WTC11 (cell line): ENCODE measurements around the gene SKAP1. TPM values are rescaled to one million over a fixed set of nuclear protein-coding genes. Genes with fewer than 3 reads are reported as not detected.

Experiments
- ATAC-seq: fragments of 200-7000 bp; cut with Tn5 transposase; 2 replicates; pipeline ENCODE4 v1.10.0; 2021; ENCODE audit warnings: mild to moderate bottlenecking, moderate library complexity
- CTCF ChIA-PET: fragments of 300-600 bp; sonication (Branson Sonifier 250); formaldehyde crosslinking; loops from one replicate; lab custom pipeline; 2021; ENCODE audit warnings: antibody characterized with exemption; lab: Charles Lee
- POLR2A ChIA-PET: fragments of 350-600 bp; sonication (Branson Sonifier 250); formaldehyde crosslinking; loops from one replicate; lab custom pipeline; 2021; ENCODE audit warnings: antibody characterized with exemption; lab: Charles Lee
- DNase-seq: peaks from one replicate; pipeline ENCODE4 v3.0.0; 2021; ENCODE audit warnings: low spot score
- H3K27ac Mint-ChIP-seq: 2 replicates; pipeline ENCODE4 v1.8.0; 2021; ENCODE audit warnings: mixed read lengths
- H3K27me3 Mint-ChIP-seq: 2 replicates; pipeline ENCODE4 v1.8.0; 2021; ENCODE audit warnings: low read depth, mild to moderate bottlenecking, moderate library complexity, mixed read lengths
- H3K36me3 Mint-ChIP-seq: 2 replicates; pipeline ENCODE4 v1.8.0; 2021; ENCODE audit warnings: mixed read lengths
- H3K4me1 Mint-ChIP-seq: 2 replicates; pipeline ENCODE4 v1.8.0; 2022; ENCODE audit warnings: mixed read lengths
- H3K4me3 Mint-ChIP-seq: 2 replicates; pipeline ENCODE4 v1.8.0; 2021; ENCODE audit warnings: mild to moderate bottlenecking, moderate library complexity, mixed read lengths
- H3K9me3 Mint-ChIP-seq: 2 replicates; pipeline ENCODE4 v1.8.0; 2021; ENCODE audit warnings: mixed read lengths
- CBFB ChIP-seq: sonication (generic); formaldehyde crosslinking; IDR thresholded peaks from 2 replicates; pipeline ENCODE4 v1.8.1; 2022; ENCODE audit warnings: mild to moderate bottlenecking, low read depth, missing genetic modification reagents
- CREM ChIP-seq: sonication (generic); formaldehyde crosslinking; IDR thresholded peaks from 2 replicates; pipeline ENCODE4 v1.8.1; 2022; ENCODE audit warnings: mild to moderate bottlenecking, missing genetic modification reagents, moderate library complexity
- ELF4 ChIP-seq: sonication (generic); formaldehyde crosslinking; IDR thresholded peaks from 2 replicates; pipeline ENCODE4 v1.8.1; 2022; ENCODE audit warnings: low read depth, mild to moderate bottlenecking, moderate library complexity, missing genetic modification reagents
- ETV6 ChIP-seq: sonication (generic); formaldehyde crosslinking; IDR thresholded peaks from 2 replicates; pipeline ENCODE4 v1.8.1; 2022; ENCODE audit warnings: mild to moderate bottlenecking, missing genetic modification reagents
- FOXP1 ChIP-seq: sonication (generic); formaldehyde crosslinking; IDR thresholded peaks from 2 replicates; pipeline ENCODE4 v1.8.0; 2022; ENCODE audit warnings: missing genetic modification reagents, mild to moderate bottlenecking, moderate library complexity, borderline replicate concordance
- GTF2I ChIP-seq: fragments of 250-450 bp; sonication (Bioruptor Pico); conservative IDR thresholded peaks from 2 replicates; pipeline ENCODE4 v1.4.0; 2021; ENCODE audit warnings: mild to moderate bottlenecking
- JAZF1 ChIP-seq: fragments of 250-450 bp; sonication (Bioruptor Pico); IDR thresholded peaks from 2 replicates; pipeline ENCODE4 v1.9.0; 2021; ENCODE audit warnings: moderate library complexity, mild to moderate bottlenecking, inconsistent platforms
- MXD4 ChIP-seq: fragments of 250-450 bp; sonication (Bioruptor Pico); IDR thresholded peaks from 2 replicates; pipeline ENCODE4 v1.8.0; 2021; ENCODE audit warnings: mild to moderate bottlenecking, moderate library complexity, borderline replicate concordance
- NR2C2 ChIP-seq: sonication (generic); formaldehyde crosslinking; IDR thresholded peaks from 2 replicates; pipeline ENCODE4 v1.8.0; 2022; ENCODE audit warnings: mild to moderate bottlenecking, missing genetic modification reagents
- SOX15 ChIP-seq: fragments of 250-450 bp; sonication (Bioruptor Pico); IDR thresholded peaks from 2 replicates; pipeline ENCODE4 v1.9.0; 2021; ENCODE audit warnings: mild to moderate bottlenecking
- total RNA-seq: library from RNA; stranded (reverse); gene quantifications from 3 replicates; pipeline ENCODE4 v1.2.3, GENCODE V29; 2021
- TF ChIP-seq, protein P1 (sequence below): sonication (generic); formaldehyde crosslinking; IDR thresholded peaks from 2 replicates; pipeline ENCODE4 v1.8.1; 2022; ENCODE audit warnings: missing genetic modification reagents, borderline replicate concordance
- TF ChIP-seq, protein P2 (sequence below): sonication (generic); formaldehyde crosslinking; IDR thresholded peaks from 2 replicates; pipeline ENCODE4 v1.8.1; 2023; ENCODE audit warnings: mild to moderate bottlenecking, missing genetic modification reagents
- TF ChIP-seq, protein P3 (sequence below): fragments of 250-450 bp; sonication (Bioruptor Pico); IDR thresholded peaks from 2 replicates; pipeline ENCODE4 v1.8.0; 2021; ENCODE audit warnings: mild to moderate bottlenecking
- TF ChIP-seq, protein P4 (sequence below): sonication (generic); formaldehyde crosslinking; IDR thresholded peaks from 2 replicates; pipeline ENCODE4 v1.8.1; 2022; ENCODE audit warnings: mild to moderate bottlenecking, moderate library complexity, missing genetic modification reagents
- TF ChIP-seq, protein P5 (sequence below): sonication (generic); formaldehyde crosslinking; conservative IDR thresholded peaks from 2 replicates; pipeline ENCODE4 v1.8.1; 2023; ENCODE audit warnings: mild to moderate bottlenecking, low read depth, missing genetic modification reagents, moderate library complexity
- TF ChIP-seq, protein P6 (sequence below): fragments of 250-450 bp; sonication (Bioruptor Pico); conservative IDR thresholded peaks from 2 replicates; pipeline ENCODE4 v1.9.0; 2021; ENCODE audit warnings: mild to moderate bottlenecking
- TF ChIP-seq, protein P7 (sequence below): sonication (generic); formaldehyde crosslinking; conservative IDR thresholded peaks from 2 replicates; pipeline ENCODE4 v1.8.1; 2022; ENCODE audit warnings: mild to moderate bottlenecking, missing genetic modification reagents
- TF ChIP-seq, protein P8 (sequence below): sonication (generic); formaldehyde crosslinking; IDR thresholded peaks from 2 replicates; pipeline ENCODE4 v1.8.1; 2023; ENCODE audit warnings: mild to moderate bottlenecking, missing genetic modification reagents, moderate library complexity
- TF ChIP-seq, protein P9 (sequence below): sonication (generic); formaldehyde crosslinking; IDR thresholded peaks from 2 replicates; pipeline ENCODE4 v1.8.1; 2022; ENCODE audit warnings: mild to moderate bottlenecking, missing genetic modification reagents, moderate library complexity, borderline replicate concordance

The SKAP1 gene
- total RNA-seq, 1 experiment from 2014 or later, result not detected

DNA sequence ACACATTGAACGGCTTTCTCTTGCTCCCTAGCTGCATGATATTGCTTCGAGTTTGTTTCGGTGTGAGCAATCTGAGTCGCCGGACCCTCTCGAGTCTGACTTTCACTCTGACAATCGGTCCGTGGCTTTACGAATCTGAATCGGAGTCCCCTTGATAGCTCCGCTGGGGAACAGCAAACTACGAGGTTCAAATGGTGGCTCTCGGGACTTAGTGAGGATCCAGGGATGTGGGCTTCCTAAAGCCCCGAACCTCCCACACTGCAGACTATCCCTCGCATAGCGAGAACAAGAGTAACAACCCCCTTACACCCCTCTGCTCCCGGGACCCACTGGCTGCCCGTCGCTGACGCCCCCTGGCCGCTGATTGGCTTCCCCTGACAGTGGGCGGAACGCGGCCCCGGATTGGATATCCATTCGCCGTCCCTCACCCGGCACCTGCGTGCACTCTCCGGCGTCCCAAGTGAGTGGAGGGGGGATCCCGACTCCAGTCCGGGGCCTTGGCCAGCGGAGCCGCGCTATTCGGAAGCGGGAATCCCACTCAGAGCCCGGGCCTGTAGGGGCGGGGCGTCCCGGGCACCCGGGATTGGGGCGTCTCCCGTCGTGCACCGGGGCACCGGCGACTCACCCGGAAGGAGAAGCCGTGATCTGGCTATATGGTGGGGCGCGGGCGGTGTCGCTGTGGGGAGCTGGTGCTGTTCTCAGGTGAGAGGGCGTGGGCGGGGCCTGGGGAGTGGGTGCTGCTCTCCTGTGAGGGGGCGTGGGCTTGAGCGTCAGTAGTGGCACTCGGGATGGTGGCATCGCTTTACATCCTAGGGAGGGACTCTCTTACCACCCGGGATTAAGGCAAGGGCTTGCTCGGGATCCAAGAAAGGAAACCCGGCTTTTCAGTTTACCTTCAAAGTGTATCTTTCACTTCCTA lies 322.6 kb downstream of the SKAP1 start, which contains the start of gene SNX11 (continued):
- TF ChIP-seq, protein P1, sequence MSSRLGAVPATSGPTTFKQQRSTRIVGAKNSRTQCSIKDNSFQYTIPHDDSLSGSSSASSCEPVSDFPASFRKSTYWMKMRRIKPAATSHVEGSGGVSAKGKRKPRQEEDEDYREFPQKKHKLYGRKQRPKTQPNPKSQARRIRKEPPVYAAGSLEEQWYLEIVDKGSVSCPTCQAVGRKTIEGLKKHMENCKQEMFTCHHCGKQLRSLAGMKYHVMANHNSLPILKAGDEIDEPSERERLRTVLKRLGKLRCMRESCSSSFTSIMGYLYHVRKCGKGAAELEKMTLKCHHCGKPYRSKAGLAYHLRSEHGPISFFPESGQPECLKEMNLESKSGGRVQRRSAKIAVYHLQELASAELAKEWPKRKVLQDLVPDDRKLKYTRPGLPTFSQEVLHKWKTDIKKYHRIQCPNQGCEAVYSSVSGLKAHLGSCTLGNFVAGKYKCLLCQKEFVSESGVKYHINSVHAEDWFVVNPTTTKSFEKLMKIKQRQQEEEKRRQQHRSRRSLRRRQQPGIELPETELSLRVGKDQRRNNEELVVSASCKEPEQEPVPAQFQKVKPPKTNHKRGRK (CRISPR knock-in tag), result no peak
- peak; percentile 56; the same call in 1 of the 2 replicates for TF ChIP-seq FOXP1 (CRISPR knock-in tag)
- TF ChIP-seq CREM, result no peak
- TF ChIP-seq, protein P2, sequence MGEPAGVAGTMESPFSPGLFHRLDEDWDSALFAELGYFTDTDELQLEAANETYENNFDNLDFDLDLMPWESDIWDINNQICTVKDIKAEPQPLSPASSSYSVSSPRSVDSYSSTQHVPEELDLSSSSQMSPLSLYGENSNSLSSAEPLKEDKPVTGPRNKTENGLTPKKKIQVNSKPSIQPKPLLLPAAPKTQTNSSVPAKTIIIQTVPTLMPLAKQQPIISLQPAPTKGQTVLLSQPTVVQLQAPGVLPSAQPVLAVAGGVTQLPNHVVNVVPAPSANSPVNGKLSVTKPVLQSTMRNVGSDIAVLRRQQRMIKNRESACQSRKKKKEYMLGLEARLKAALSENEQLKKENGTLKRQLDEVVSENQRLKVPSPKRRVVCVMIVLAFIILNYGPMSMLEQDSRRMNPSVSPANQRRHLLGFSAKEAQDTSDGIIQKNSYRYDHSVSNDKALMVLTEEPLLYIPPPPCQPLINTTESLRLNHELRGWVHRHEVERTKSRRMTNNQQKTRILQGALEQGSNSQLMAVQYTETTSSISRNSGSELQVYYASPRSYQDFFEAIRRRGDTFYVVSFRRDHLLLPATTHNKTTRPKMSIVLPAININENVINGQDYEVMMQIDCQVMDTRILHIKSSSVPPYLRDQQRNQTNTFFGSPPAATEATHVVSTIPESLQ (CRISPR knock-in tag), result no peak
- TF ChIP-seq SOX15 (CRISPR knock-in tag), result no peak
- TF ChIP-seq, protein P3, sequence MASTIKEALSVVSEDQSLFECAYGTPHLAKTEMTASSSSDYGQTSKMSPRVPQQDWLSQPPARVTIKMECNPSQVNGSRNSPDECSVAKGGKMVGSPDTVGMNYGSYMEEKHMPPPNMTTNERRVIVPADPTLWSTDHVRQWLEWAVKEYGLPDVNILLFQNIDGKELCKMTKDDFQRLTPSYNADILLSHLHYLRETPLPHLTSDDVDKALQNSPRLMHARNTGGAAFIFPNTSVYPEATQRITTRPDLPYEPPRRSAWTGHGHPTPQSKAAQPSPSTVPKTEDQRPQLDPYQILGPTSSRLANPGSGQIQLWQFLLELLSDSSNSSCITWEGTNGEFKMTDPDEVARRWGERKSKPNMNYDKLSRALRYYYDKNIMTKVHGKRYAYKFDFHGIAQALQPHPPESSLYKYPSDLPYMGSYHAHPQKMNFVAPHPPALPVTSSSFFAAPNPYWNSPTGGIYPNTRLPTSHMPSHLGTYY (CRISPR knock-in tag), result no peak
- TF ChIP-seq, protein P4, sequence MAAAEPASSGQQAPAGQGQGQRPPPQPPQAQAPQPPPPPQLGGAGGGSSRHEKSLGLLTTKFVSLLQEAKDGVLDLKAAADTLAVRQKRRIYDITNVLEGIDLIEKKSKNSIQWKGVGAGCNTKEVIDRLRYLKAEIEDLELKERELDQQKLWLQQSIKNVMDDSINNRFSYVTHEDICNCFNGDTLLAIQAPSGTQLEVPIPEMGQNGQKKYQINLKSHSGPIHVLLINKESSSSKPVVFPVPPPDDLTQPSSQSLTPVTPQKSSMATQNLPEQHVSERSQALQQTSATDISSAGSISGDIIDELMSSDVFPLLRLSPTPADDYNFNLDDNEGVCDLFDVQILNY, result peak; percentile 71; the same call in 1 of the 2 replicates
- peak; percentile 78; the same call in 1 of the 2 replicates for TF ChIP-seq NR2C2 (CRISPR knock-in tag)
- TF ChIP-seq ETV6 (CRISPR knock-in tag), result peak; percentile 70; the same call in 1 of the 2 replicates

DNA sequence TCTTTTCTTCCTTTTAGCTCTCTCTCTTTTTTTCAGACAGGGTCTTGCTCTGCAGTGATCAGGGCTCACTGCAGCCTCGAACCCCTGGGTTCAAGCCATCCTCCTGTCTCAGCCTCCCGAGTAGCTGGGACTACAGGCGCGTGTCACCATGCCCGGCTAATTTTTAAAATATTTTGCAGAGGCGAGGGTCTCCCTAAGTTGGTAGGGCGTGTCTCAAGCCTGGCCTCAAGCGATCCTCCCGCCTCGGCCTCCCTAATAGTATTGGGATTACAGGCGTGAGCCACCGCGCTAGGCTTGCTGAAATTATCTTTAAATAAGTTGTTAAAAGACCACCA lies 323.2 kb downstream of the SKAP1 start:
- peaks cover 4% of the 10 kb centered on the region for H3K36me3 Mint-ChIP-seq
- ATAC-seq, result no peak
- no peak for DNase-seq
- H3K4me3 Mint-ChIP-seq, result peak overlapping the region; percentile 89
- POLR2A ChIA-PET, result interaction anchor here (0.7 to 3.1 kb wide), 3 partner anchors 27 to 58 kb away, joined by 3 to 20 read pairs (median 5); partner anchors contain the start of gene NFE2L1
- peaks cover 11% of the 10 kb centered on the region for H3K4me1 Mint-ChIP-seq
- CTCF ChIA-PET, result interaction anchor here (1.9 kb wide), 1 partner anchor 9 kb away, joined by 8 read pairs; no protein-coding TSS in a partner anchor
- H3K27me3 Mint-ChIP-seq, result peaks cover 8% of the 10 kb centered on the region; the same call in 1 of the 2 replicates
- no peak overlapping the region for H3K27ac Mint-ChIP-seq
- peaks cover 10% of the 10 kb centered on the region for H3K9me3 Mint-ChIP-seq
- TF ChIP-seq, protein P5, sequence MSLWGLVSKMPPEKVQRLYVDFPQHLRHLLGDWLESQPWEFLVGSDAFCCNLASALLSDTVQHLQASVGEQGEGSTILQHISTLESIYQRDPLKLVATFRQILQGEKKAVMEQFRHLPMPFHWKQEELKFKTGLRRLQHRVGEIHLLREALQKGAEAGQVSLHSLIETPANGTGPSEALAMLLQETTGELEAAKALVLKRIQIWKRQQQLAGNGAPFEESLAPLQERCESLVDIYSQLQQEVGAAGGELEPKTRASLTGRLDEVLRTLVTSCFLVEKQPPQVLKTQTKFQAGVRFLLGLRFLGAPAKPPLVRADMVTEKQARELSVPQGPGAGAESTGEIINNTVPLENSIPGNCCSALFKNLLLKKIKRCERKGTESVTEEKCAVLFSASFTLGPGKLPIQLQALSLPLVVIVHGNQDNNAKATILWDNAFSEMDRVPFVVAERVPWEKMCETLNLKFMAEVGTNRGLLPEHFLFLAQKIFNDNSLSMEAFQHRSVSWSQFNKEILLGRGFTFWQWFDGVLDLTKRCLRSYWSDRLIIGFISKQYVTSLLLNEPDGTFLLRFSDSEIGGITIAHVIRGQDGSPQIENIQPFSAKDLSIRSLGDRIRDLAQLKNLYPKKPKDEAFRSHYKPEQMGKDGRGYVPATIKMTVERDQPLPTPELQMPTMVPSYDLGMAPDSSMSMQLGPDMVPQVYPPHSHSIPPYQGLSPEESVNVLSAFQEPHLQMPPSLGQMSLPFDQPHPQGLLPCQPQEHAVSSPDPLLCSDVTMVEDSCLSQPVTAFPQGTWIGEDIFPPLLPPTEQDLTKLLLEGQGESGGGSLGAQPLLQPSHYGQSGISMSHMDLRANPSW (CRISPR knock-in tag), result no peak
- TF ChIP-seq, protein P6, sequence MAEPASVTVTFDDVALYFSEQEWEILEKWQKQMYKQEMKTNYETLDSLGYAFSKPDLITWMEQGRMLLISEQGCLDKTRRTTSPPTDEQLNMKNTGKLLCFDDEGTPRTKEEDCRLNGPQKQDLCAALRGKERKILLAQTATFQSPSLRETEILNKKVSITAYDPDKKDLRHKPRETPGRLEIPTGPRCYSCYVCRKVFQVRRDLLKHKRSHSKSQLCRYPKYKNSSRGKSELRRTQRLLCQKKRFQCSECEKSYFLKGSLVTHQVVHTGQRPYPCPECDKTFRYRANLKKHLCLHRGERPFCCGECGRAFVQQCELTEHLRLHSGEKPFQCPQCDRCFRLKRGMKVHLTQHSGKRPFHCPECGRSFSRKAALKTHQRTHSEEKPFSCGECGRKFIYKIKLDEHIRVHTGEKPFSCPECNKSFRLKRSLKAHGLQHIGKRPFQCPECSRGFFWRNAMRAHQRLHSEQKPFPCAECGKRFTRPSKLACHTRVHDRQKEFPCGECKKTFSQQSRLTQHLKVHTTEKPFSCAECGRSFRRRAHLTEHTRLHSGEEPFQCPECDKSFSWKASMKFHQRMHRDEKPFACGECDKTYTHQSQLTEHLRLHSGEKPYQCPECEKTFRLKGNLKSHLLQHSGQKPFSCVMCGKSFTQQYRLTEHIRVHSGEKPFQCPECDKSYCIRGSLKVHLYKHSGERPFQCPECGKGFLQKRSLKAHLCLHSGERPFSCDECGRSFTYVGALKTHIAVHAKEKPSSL, result no peak
- TF ChIP-seq CBFB (CRISPR knock-in tag) (no peak), ELF4 (no peak), GTF2I (CRISPR knock-in tag) (no peak), JAZF1 (CRISPR knock-in tag) (no peak), MXD4 (CRISPR knock-in tag) (no peak)
- TF ChIP-seq, protein P7, sequence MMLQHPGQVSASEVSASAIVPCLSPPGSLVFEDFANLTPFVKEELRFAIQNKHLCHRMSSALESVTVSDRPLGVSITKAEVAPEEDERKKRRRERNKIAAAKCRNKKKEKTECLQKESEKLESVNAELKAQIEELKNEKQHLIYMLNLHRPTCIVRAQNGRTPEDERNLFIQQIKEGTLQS, result no peak
- TF ChIP-seq, protein P8, sequence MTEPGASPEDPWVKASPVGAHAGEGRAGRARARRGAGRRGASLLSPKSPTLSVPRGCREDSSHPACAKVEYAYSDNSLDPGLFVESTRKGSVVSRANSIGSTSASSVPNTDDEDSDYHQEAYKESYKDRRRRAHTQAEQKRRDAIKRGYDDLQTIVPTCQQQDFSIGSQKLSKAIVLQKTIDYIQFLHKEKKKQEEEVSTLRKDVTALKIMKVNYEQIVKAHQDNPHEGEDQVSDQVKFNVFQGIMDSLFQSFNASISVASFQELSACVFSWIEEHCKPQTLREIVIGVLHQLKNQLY (CRISPR knock-in tag), result no peak
- TF ChIP-seq, protein P9, sequence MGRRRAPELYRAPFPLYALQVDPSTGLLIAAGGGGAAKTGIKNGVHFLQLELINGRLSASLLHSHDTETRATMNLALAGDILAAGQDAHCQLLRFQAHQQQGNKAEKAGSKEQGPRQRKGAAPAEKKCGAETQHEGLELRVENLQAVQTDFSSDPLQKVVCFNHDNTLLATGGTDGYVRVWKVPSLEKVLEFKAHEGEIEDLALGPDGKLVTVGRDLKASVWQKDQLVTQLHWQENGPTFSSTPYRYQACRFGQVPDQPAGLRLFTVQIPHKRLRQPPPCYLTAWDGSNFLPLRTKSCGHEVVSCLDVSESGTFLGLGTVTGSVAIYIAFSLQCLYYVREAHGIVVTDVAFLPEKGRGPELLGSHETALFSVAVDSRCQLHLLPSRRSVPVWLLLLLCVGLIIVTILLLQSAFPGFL, result no peak
